Measurements from ENCODE around the gene HPX. TPM values are rescaled to one million over a fixed set of nuclear protein-coding genes. Genes with fewer than 3 reads are reported as not detected.

HPX gene
- total RNA-seq, 4 donors from 2014 or later, result 0.31 to 3.6 TPM; not detected in 2

GRCh38 chr11:6486256-6486655, 45.5 kb upstream of the HPX start:
- H3K4me3 ChIP-seq, result no peak overlapping the region
- H3K27me3 ChIP-seq, result no peaks in the 10 kb centered on the region
- H3K27ac ChIP-seq, result no peak overlapping the region
- ATAC-seq, result no peak
- peaks cover 0 to 21% (median 8%) of the 10 kb centered on the region in 3 donors for H3K4me1 ChIP-seq
- peaks cover 0 to 89% of the 10 kb centered on the region in 2 donors for H3K36me3 ChIP-seq
- no peaks in the 10 kb centered on the region for H3K9me3 ChIP-seq
- TF ChIP-seq EP300 (IDR thresholded peaks at IDR 0.05) (no peak), POLR2A (IDR thresholded peaks at IDR 0.05) (no peak), CTCF (IDR thresholded peaks at IDR 0.05) (no peak), POLR2AphosphoS5 (IDR thresholded peaks at IDR 0.05) (no peak)
- WGBS, 2 donors (ENCODE audit: low coverage in 1 of 2), result 83 to 84% methylated on average over 1 to 3 of the region's 3 CpGs

- Histone ChIP-seq H3K4me1 (peaks cover 0 to 24% (median 8%) of the 10 kb centered on the region in 3 donors), H3K4me3 (no peak overlapping the region), H3K27me3 (no peaks in the 10 kb centered on the region), H3K36me3 (peaks cover 0 to 83% of the 10 kb centered on the region in 2 donors), H3K9me3 (no peaks in the 10 kb centered on the region), H3K27ac (no peak overlapping the region)
- WGBS, 2 donors (ENCODE audit: low coverage in 1 of 2), result 54 to 71% methylated on average over 3 of the region's 3 CpGs
- TF ChIP-seq CTCF (IDR thresholded peaks at IDR 0.05) (no peak), POLR2A (IDR thresholded peaks at IDR 0.05) (no peak), POLR2AphosphoS5 (IDR thresholded peaks at IDR 0.05) (no peak)
- no peak for ATAC-seq
Observed at GRCh38 chr11:6485661-6486060, 44.9 kb upstream of the HPX start.

GRCh38 chr11:6483015-6483414, 42.2 kb upstream of the HPX start:
- Histone ChIP-seq H3K36me3 (peaks cover 0 to 76% of the 10 kb centered on the region in 2 donors), H3K4me1 (peaks cover 0 to 46% (median 16%) of the 10 kb centered on the region in 3 donors), H3K27me3 (no peaks in the 10 kb centered on the region), H3K27ac (no peak overlapping the region), H3K4me3 (no peak overlapping the region), H3K9me3 (no peaks in the 10 kb centered on the region)
- no peak for TF ChIP-seq CTCF (IDR thresholded peaks at IDR 0.05)
- no peak for TF ChIP-seq POLR2AphosphoS5 (IDR thresholded peaks at IDR 0.05)
- no peak for TF ChIP-seq POLR2A (IDR thresholded peaks at IDR 0.05)
- no peak for TF ChIP-seq EP300 (IDR thresholded peaks at IDR 0.05)
- WGBS, 2 donors (ENCODE audit: low coverage in 1 of 2), result 76 to 81% methylated on average over 6 of the region's 6 CpGs
- no peak for ATAC-seq

GRCh38 chr11:6482441-6482840, 41.7 kb upstream of the HPX start:
- Histone ChIP-seq H3K27ac (peak overlapping the region; percentile 70 to 94 (median 90)), H3K4me3 (peak overlapping the region in 1 of 2 donors; percentile 80), H3K36me3 (peaks cover 0 to 76% of the 10 kb centered on the region in 2 donors), H3K9me3 (no peaks in the 10 kb centered on the region), H3K27me3 (no peaks in the 10 kb centered on the region), H3K4me1 (peaks cover 0 to 46% (median 16%) of the 10 kb centered on the region in 3 donors)
- no peak for ATAC-seq
- 74 to 81% methylated on average over 3 to 4 of the region's 4 CpGs for WGBS, 2 donors (ENCODE audit: low coverage in 1 of 2)
- no peak for TF ChIP-seq POLR2AphosphoS5 (IDR thresholded peaks at IDR 0.05)
- no peak for TF ChIP-seq CTCF (IDR thresholded peaks at IDR 0.05)
- TF ChIP-seq POLR2A (IDR thresholded peaks at IDR 0.05), result no peak
- no peak for TF ChIP-seq EP300 (IDR thresholded peaks at IDR 0.05)

- Histone ChIP-seq H3K36me3 (peaks cover 0 to 76% of the 10 kb centered on the region in 2 donors), H3K27me3 (no peaks in the 10 kb centered on the region), H3K4me3 (peak overlapping the region; percentile 80 to 97), H3K27ac (peak overlapping the region; percentile 70 to 94 (median 90)), H3K4me1 (peaks cover 0 to 46% (median 16%) of the 10 kb centered on the region in 3 donors), H3K9me3 (no peaks in the 10 kb centered on the region)
- no peak for ATAC-seq
- TF ChIP-seq POLR2A (IDR thresholded peaks at IDR 0.05) (no peak), CTCF (IDR thresholded peaks at IDR 0.05) (no peak), EP300 (IDR thresholded peaks at IDR 0.05) (no peak), POLR2AphosphoS5 (IDR thresholded peaks at IDR 0.05) (no peak)
- WGBS, 2 donors (ENCODE audit: low coverage in 1 of 2), result 0% methylated on average over 3 to 8 of the region's 13 CpGs
Observed at GRCh38 chr11:6481924-6482275, 41.1 kb upstream of the HPX start.

Measured in gastroesophageal sphincter (tissue), 4 donors.